ENCODE data around the gene HOXD4.

The HOXD4 gene

GRCh38 chr2:176158855-176159662 is 7.7 kb downstream of the HOXD4 start:
- no peak for DNase-seq

GRCh38 chr2:176159663-176160250 is 8.4 kb downstream of the HOXD4 start:
- no peak for DNase-seq

GRCh38 chr2:176160251-176160985 is 9.1 kb downstream of the HOXD4 start:
- no peak for DNase-seq

- no peak for DNase-seq
Observed at GRCh38 chr2:176160986-176161824, 9.9 kb downstream of the HOXD4 start.

- no peak for DNase-seq
Observed at GRCh38 chr2:176161825-176162626, 10.7 kb downstream of the HOXD4 start.

- DNase-seq, result no peak
Observed at GRCh38 chr2:176162911-176163671, 11.7 kb downstream of the HOXD4 start.

- DNase-seq, result no peak
Observed at GRCh38 chr2:176163672-176164056, 12.3 kb downstream of the HOXD4 start.

GRCh38 chr2:176164201-176164600 is 12.9 kb downstream of the HOXD4 start:
- no peak for DNase-seq

GRCh38 chr2:176164611-176165369 is 13.4 kb downstream of the HOXD4 start:
- no peak for DNase-seq

- DNase-seq, result no peak
Observed at GRCh38 chr2:176165370-176166050, 14.2 kb downstream of the HOXD4 start.

- no peak for DNase-seq
Observed at GRCh38 chr2:176166272-176166671, 14.9 kb downstream of the HOXD4 start.

GRCh38 chr2:176167398-176167797 is 16.0 kb downstream of the HOXD4 start:
- DNase-seq, result no peak

- no peak for DNase-seq
Observed at GRCh38 chr2:176169181-176169580, 17.8 kb downstream of the HOXD4 start.

- no peak for DNase-seq
Observed at GRCh38 chr2:176169711-176170110, 18.4 kb downstream of the HOXD4 start.

GRCh38 chr2:176170602-176171305 is 19.4 kb downstream of the HOXD4 start:
- no peak for DNase-seq

- DNase-seq, result no peak
Observed at GRCh38 chr2:176171351-176172006, 20.1 kb downstream of the HOXD4 start.

GRCh38 chr2:176172007-176172894 is 20.9 kb downstream of the HOXD4 start:
- DNase-seq, result no peak
